ENCODE measurements around the gene UBE2N.
"Not testable (repeated sequence)": the region's sequence is repeated elsewhere in the genome, so short reads cannot be mapped to it uniquely, and the experiment has no call there.

The UBE2N gene

GRCh38 chr12:93408813-93409212, 32.9 kb downstream of the UBE2N start:
- no peak for TF ChIP-seq POLR2A (IDR thresholded peaks at IDR 0.05; ENCODE audit: low read depth, low read length)
- DNase-seq (ENCODE audit: insufficient read length, low spot score) = no peak
- FAIRE-seq = no peak

- FAIRE-seq = peak; percentile 15
- TF ChIP-seq POLR2A (IDR thresholded peaks at IDR 0.05; ENCODE audit: low read depth, low read length) = no peak
- DNase-seq (ENCODE audit: insufficient read length, low spot score) = no peak
These were observed 33.8 kb downstream of the UBE2N start for GRCh38 chr12:93407963-93408283.

- DNase-seq (ENCODE audit: insufficient read length, low spot score) (no peak), FAIRE-seq (no peak)
- no peak for TF ChIP-seq POLR2A (IDR thresholded peaks at IDR 0.05; ENCODE audit: low read depth, low read length)
These were observed 34.4 kb downstream of the UBE2N start for GRCh38 chr12:93407054-93407962.

- FAIRE-seq = no peak
- no peak for TF ChIP-seq POLR2A (IDR thresholded peaks at IDR 0.05; ENCODE audit: low read depth, low read length)
- no peak for DNase-seq (ENCODE audit: insufficient read length, low spot score)
These were observed 36.5 kb downstream of the UBE2N start for GRCh38 chr12:93404961-93405849.

- TF ChIP-seq POLR2A (IDR thresholded peaks at IDR 0.05; ENCODE audit: low read depth, low read length) = no peak
- FAIRE-seq (peak; percentile 15), DNase-seq (ENCODE audit: insufficient read length, low spot score) (no peak)
These were observed 37.6 kb downstream of the UBE2N start for GRCh38 chr12:93403988-93404803.

GRCh38 chr12:93402333-93403311, 39.1 kb downstream of the UBE2N start:
- no peak for DNase-seq (ENCODE audit: insufficient read length, low spot score)
- FAIRE-seq = no peak
- TF ChIP-seq POLR2A (IDR thresholded peaks at IDR 0.05; ENCODE audit: low read depth, low read length) = no peak

GRCh38 chr12:93399183-93399863, 42.4 kb downstream of the UBE2N start:
- DNase-seq (ENCODE audit: insufficient read length, low spot score) = not testable (repeated sequence)
- FAIRE-seq = peak; percentile 100

- DNase-seq (ENCODE audit: insufficient read length, low spot score) (no peak), FAIRE-seq (no peak)
- no peak for TF ChIP-seq POLR2A (IDR thresholded peaks at IDR 0.05; ENCODE audit: low read depth, low read length)
These were observed 44.3 kb downstream of the UBE2N start for GRCh38 chr12:93397412-93397811.

GRCh38 chr12:93393425-93393824, 48.3 kb downstream of the UBE2N start:
- TF ChIP-seq POLR2A (IDR thresholded peaks at IDR 0.05; ENCODE audit: low read depth, low read length) = no peak
- FAIRE-seq (no peak), DNase-seq (ENCODE audit: insufficient read length, low spot score) (no peak)

GRCh38 chr12:93390549-93391297, 51.0 kb downstream of the UBE2N start:
- FAIRE-seq (no peak), DNase-seq (ENCODE audit: insufficient read length, low spot score) (no peak)
- TF ChIP-seq POLR2A (IDR thresholded peaks at IDR 0.05; ENCODE audit: low read depth, low read length) = no peak

- no peak for TF ChIP-seq POLR2A (IDR thresholded peaks at IDR 0.05; ENCODE audit: low read depth, low read length)
- FAIRE-seq = no peak
- no peak for DNase-seq (ENCODE audit: insufficient read length, low spot score)
These were observed 51.7 kb downstream of the UBE2N start for GRCh38 chr12:93390031-93390430.

- FAIRE-seq (peak; percentile 82), DNase-seq (ENCODE audit: insufficient read length, low spot score) (peak; percentile 22)
- no peak for TF ChIP-seq POLR2A (IDR thresholded peaks at IDR 0.05; ENCODE audit: low read depth, low read length)
These were observed 54.0 kb downstream of the UBE2N start for GRCh38 chr12:93387780-93388179.

- FAIRE-seq; DNase-seq (ENCODE audit: insufficient read length, low spot score): not testable (repeated sequence)
These were observed 59.7 kb downstream of the UBE2N start for GRCh38 chr12:93381976-93382437.

All from H54 (cell line).